GM23338 (cell line): ENCODE data around the gene ADH1A. TPM values are rescaled to one million over a fixed set of nuclear protein-coding genes. Genes with fewer than 3 reads are reported as not detected.

ENCODE experiments used
- ATAC-seq: fragments of 200-7000 bp; cut with Tn5 transposase; 3 replicates; pipeline ENCODE4 v1.9.1; 2020
- DNase-seq: peaks from one replicate; pipeline ENCODE4 v3.0.0-alpha.2; 2015; ENCODE audit warnings: low spot score
- H2AFZ ChIP-seq: fragments of 200-600 bp; sonication (generic); 2 replicates; pipeline ENCODE4 v1.8.0; 2016; ENCODE audit warnings: antibody characterized with exemption, mild to moderate bottlenecking, moderate library complexity
- H3F3A ChIP-seq: fragments of 200-600 bp; sonication (generic); replicated peaks from 2 replicates; pipeline ENCODE4 v1.8.0; 2017; ENCODE audit warnings: antibody characterized with exemption, mixed run types, low read depth
- H3K27ac ChIP-seq: fragments of 200-600 bp; sonication (generic); 2 replicates; pipeline ENCODE4 v1.6.1; 2016; ENCODE audit warnings: low read depth
- H3K27me3 ChIP-seq: fragments of 200-600 bp; sonication (generic); 2 replicates; pipeline ENCODE4 v1.8.0; 2016; ENCODE audit warnings: mild to moderate bottlenecking, mixed run types, moderate library complexity; ENCODE audit not compliant: insufficient read depth
- H3K36me3 ChIP-seq: fragments of 200-600 bp; sonication (generic); 2 replicates; pipeline ENCODE4 v1.8.0; 2016; ENCODE audit warnings: mild to moderate bottlenecking; ENCODE audit not compliant: insufficient read depth
- H3K4me1 ChIP-seq: fragments of 200-600 bp; sonication (generic); 2 replicates; pipeline ENCODE4 v1.8.0; 2016; ENCODE audit warnings: mild to moderate bottlenecking, moderate library complexity; ENCODE audit not compliant: insufficient read depth
- H3K4me2 ChIP-seq: fragments of 200-600 bp; sonication (generic); 2 replicates; pipeline ENCODE4 v1.7.1; 2017; ENCODE audit warnings: mixed run types
- H3K4me3 ChIP-seq: fragments of 200-600 bp; sonication (generic); 2 replicates; pipeline ENCODE4 v1.6.1; 2016; ENCODE audit warnings: mixed run types
- H3K79me2 ChIP-seq: fragments of 200-600 bp; sonication (generic); replicated peaks from 2 replicates; pipeline ENCODE4 v1.8.0; 2017; ENCODE audit warnings: mild to moderate bottlenecking; ENCODE audit not compliant: insufficient read depth
- H3K9me2 ChIP-seq: fragments of 200-600 bp; sonication (generic); 2 replicates; pipeline ENCODE4 v1.8.0; 2017; ENCODE audit not compliant: insufficient read depth
- H4K20me1 ChIP-seq: fragments of 200-600 bp; sonication (generic); replicated peaks from 2 replicates; pipeline ENCODE4 v1.8.0; 2017; ENCODE audit warnings: mild to moderate bottlenecking; ENCODE audit not compliant: insufficient read depth
- H3K27ac Mint-ChIP-seq: 2 replicates; pipeline ENCODE4 v1.8.0; 2020; ENCODE audit warnings: inconsistent platforms, mild to moderate bottlenecking, moderate library complexity, mixed read lengths
- H3K27me3 Mint-ChIP-seq: 3 replicates; pipeline ENCODE4 v1.8.0; 2022; ENCODE audit warnings: low read depth, mild to moderate bottlenecking, moderate library complexity, mixed read lengths, inconsistent platforms; ENCODE audit not compliant: insufficient read depth, poor library complexity
- H3K36me3 Mint-ChIP-seq: 3 replicates; pipeline ENCODE4 v1.8.0; 2021; ENCODE audit warnings: low read depth, mild to moderate bottlenecking, inconsistent platforms, moderate library complexity, mixed read lengths
- H3K4me1 Mint-ChIP-seq: 3 replicates; pipeline ENCODE4 v1.8.0; 2020; ENCODE audit warnings: mild to moderate bottlenecking, inconsistent platforms, mixed read lengths
- H3K4me3 Mint-ChIP-seq: 3 replicates; pipeline ENCODE4 v1.8.0; 2021; ENCODE audit warnings: moderate library complexity, mild to moderate bottlenecking, inconsistent platforms, mixed read lengths
- H3K9me3 Mint-ChIP-seq: 3 replicates; pipeline ENCODE4 v1.8.0; 2020; ENCODE audit warnings: moderate library complexity, mild to moderate bottlenecking, inconsistent platforms, mixed read lengths
- CREB1 ChIP-seq: fragments of 250-450 bp; sonication (Bioruptor Pico); IDR thresholded peaks from 2 replicates; pipeline ENCODE4 v1.5.0; 2020; ENCODE audit warnings: low read depth, mild to moderate bottlenecking, moderate library complexity
- EZH2 ChIP-seq: fragments of 200-600 bp; sonication (generic); IDR thresholded peaks from one replicate; pipeline ENCODE4 v1.8.0; 2017; ENCODE audit warnings: antibody characterized with exemption, mild to moderate bottlenecking, low read depth; ENCODE audit not compliant: unreplicated experiment
- JUNB ChIP-seq: IDR thresholded peaks from one replicate; pipeline ENCODE4 v1.6.1; 2016; ENCODE audit warnings: antibody characterized with exemption; ENCODE audit not compliant: unreplicated experiment
- POLR2AphosphoS5 ChIP-seq: IDR thresholded peaks from 2 replicates; pipeline ENCODE4 v1.6.1; 2016; ENCODE audit warnings: antibody characterized with exemption, low read depth
- polyA plus RNA-seq: library from polyadenylated mRNA; unstranded; fragments of >200 nt; fragmentation: Nextera tagmentation; extraction: Ambion mirVana; gene quantifications from 2 replicates; pipeline ENCODE4 v1.2.1, GENCODE V29; 2016
- total RNA-seq: library from RNA; depleted of rRNA; stranded (reverse); fragments of >200 nt; shearing (Covaris generic); gene quantifications from 2 replicates; pipeline ENCODE4 v1.2.3, GENCODE V29; 2014
- TF ChIP-seq, protein P1 (sequence below): fragments of 250-450 bp; sonication (Bioruptor Pico); IDR thresholded peaks from 2 replicates; pipeline ENCODE4 v1.5.0; 2020; ENCODE audit warnings: mild to moderate bottlenecking, moderate library complexity
- TF ChIP-seq, protein P2 (sequence below): IDR thresholded peaks from 2 replicates; pipeline ENCODE4 v1.6.1; 2016; ENCODE audit warnings: antibody characterized with exemption
- TF ChIP-seq, protein P3 (sequence below), 2 experiments: fragments of 200-600 bp in 1 of 2; sonication (generic) in 1 of 2; conservative IDR thresholded peaks; 2 replicates each; pipeline versions ENCODE4 v1.5.1 to v1.6.1; 2016 to 2017; ENCODE audit warnings: antibody characterized with exemption in 2 of 2, low read depth in 2 of 2, mild to moderate bottlenecking in 2 of 2, moderate library complexity in 1 of 2

ADH1A gene
- total and polyA plus RNA-seq, 2 experiments from 2014 or later: not detected

DNA sequence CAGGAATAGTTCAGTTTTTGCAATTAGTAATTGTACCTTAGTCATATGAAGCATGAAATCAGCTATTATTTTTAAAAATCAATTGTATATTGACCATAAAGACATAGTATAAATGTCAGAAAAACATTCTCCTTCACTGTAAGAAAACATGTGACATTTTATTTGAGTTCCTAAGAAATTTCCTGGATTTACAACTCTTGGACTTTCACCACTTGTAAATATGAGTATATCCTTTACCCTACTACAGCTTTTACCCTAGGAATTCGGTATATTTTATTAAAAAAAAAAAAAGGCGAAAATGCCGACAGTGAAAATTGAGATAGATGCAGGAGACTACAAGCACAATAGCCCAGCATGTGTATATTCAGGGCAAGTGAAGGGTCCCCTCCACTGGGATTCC, 14.9 kb downstream of the ADH1A start (continued):
- TF ChIP-seq, protein P1, sequence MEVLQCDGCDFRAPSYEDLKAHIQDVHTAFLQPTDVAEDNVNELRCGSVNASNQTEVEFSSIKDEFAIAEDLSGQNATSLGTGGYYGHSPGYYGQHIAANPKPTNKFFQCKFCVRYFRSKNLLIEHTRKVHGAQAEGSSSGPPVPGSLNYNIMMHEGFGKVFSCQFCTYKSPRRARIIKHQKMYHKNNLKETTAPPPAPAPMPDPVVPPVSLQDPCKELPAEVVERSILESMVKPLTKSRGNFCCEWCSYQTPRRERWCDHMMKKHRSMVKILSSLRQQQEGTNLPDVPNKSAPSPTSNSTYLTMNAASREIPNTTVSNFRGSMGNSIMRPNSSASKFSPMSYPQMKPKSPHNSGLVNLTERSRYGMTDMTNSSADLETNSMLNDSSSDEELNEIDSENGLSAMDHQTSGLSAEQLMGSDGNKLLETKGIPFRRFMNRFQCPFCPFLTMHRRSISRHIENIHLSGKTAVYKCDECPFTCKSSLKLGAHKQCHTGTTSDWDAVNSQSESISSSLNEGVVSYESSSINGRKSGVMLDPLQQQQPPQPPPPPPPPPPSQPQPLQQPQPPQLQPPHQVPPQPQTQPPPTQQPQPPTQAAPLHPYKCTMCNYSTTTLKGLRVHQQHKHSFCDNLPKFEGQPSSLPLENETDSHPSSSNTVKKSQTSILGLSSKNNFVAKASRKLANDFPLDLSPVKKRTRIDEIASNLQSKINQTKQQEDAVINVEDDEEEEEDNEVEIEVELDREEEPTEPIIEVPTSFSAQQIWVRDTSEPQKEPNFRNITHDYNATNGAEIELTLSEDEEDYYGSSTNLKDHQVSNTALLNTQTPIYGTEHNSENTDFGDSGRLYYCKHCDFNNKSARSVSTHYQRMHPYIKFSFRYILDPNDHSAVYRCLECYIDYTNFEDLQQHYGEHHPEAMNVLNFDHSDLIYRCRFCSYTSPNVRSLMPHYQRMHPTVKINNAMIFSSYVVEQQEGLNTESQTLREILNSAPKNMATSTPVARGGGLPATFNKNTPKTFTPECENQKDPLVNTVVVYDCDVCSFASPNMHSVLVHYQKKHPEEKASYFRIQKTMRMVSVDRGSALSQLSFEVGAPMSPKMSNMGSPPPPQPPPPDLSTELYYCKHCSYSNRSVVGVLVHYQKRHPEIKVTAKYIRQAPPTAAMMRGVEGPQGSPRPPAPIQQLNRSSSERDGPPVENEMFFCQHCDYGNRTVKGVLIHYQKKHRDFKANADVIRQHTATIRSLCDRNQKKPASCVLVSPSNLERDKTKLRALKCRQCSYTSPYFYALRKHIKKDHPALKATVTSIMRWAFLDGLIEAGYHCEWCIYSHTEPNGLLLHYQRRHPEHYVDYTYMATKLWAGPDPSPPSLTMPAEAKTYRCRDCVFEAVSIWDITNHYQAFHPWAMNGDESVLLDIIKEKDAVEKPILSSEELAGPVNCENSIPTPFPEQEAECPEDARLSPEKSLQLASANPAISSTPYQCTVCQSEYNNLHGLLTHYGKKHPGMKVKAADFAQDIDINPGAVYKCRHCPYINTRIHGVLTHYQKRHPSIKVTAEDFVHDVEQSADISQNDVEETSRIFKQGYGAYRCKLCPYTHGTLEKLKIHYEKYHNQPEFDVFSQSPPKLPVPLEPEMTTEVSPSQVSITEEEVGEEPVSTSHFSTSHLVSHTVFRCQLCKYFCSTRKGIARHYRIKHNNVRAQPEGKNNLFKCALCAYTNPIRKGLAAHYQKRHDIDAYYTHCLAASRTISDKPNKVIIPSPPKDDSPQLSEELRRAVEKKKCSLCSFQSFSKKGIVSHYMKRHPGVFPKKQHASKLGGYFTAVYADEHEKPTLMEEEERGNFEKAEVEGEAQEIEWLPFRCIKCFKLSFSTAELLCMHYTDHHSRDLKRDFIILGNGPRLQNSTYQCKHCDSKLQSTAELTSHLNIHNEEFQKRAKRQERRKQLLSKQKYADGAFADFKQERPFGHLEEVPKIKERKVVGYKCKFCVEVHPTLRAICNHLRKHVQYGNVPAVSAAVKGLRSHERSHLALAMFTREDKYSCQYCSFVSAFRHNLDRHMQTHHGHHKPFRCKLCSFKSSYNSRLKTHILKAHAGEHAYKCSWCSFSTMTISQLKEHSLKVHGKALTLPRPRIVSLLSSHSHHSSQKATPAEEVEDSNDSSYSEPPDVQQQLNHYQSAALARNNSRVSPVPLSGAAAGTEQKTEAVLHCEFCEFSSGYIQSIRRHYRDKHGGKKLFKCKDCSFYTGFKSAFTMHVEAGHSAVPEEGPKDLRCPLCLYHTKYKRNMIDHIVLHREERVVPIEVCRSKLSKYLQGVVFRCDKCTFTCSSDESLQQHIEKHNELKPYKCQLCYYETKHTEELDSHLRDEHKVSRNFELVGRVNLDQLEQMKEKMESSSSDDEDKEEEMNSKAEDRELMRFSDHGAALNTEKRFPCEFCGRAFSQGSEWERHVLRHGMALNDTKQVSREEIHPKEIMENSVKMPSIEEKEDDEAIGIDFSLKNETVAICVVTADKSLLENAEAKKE (CRISPR knock-in tag): no peak
- TF ChIP-seq JUNB: no peak
- TF ChIP-seq, protein P2, sequence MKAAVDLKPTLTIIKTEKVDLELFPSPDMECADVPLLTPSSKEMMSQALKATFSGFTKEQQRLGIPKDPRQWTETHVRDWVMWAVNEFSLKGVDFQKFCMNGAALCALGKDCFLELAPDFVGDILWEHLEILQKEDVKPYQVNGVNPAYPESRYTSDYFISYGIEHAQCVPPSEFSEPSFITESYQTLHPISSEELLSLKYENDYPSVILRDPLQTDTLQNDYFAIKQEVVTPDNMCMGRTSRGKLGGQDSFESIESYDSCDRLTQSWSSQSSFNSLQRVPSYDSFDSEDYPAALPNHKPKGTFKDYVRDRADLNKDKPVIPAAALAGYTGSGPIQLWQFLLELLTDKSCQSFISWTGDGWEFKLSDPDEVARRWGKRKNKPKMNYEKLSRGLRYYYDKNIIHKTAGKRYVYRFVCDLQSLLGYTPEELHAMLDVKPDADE: no peak
- no peak for TF ChIP-seq CREB1 (CRISPR knock-in tag)
- TF ChIP-seq EZH2: no peak
- TF ChIP-seq, protein P3, sequence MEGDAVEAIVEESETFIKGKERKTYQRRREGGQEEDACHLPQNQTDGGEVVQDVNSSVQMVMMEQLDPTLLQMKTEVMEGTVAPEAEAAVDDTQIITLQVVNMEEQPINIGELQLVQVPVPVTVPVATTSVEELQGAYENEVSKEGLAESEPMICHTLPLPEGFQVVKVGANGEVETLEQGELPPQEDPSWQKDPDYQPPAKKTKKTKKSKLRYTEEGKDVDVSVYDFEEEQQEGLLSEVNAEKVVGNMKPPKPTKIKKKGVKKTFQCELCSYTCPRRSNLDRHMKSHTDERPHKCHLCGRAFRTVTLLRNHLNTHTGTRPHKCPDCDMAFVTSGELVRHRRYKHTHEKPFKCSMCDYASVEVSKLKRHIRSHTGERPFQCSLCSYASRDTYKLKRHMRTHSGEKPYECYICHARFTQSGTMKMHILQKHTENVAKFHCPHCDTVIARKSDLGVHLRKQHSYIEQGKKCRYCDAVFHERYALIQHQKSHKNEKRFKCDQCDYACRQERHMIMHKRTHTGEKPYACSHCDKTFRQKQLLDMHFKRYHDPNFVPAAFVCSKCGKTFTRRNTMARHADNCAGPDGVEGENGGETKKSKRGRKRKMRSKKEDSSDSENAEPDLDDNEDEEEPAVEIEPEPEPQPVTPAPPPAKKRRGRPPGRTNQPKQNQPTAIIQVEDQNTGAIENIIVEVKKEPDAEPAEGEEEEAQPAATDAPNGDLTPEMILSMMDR (conservative IDR thresholded peaks at IDR 0.05; ENCODE audit: low read depth in 2 of 2): no peak

DNA sequence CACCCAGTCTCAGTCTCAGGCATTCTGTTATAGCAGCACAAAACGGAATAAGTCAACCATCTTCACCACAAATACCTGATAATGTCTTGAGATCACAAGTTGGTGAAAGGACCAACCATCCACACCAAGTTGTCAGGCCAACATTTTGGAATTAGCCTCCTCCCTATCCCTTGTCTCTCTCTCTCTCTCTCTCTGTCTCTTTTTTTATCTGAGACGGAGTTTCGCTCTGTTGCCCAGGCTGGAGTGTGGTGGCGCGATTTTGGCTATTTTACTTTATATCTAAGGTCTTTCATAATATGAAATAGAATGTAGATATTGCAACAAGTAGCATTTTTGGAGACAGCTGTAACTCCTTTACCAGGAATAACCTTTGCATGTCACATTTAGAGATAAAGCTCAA, 15.7 kb downstream of the ADH1A start:
- peaks cover 2% of the 10 kb centered on the region; the same call in 1 of the 2 replicates for H3K36me3 ChIP-seq
- Mint-ChIP-seq H3K27ac (no peak overlapping the region), H3K36me3 (peaks cover 3% of the 10 kb centered on the region; the same call in 2 of the 3 replicates), H3K4me1 (peaks cover 7% of the 10 kb centered on the region), H3K4me3 (no peak overlapping the region), H3K27me3 (no peaks in the 10 kb centered on the region), H3K9me3 (peaks cover 12% of the 10 kb centered on the region; the same call in 2 of the 3 replicates)
- DNase-seq (no peak), ATAC-seq (no peak)
- peaks cover 5% of the 10 kb centered on the region; the same call in 1 of the 2 replicates for H3K9me2 ChIP-seq
- no peak overlapping the region for H3K4me3 ChIP-seq
- H3K4me2 ChIP-seq: no peak overlapping the region
- no peaks in the 10 kb centered on the region for H3K79me2 ChIP-seq
- H3K27me3 ChIP-seq: no peaks in the 10 kb centered on the region
- peaks cover 10% of the 10 kb centered on the region; the same call in 1 of the 2 replicates for H3K4me1 ChIP-seq
- H2AFZ ChIP-seq: no peak overlapping the region
- no peaks in the 10 kb centered on the region for H3F3A ChIP-seq
- H4K20me1 ChIP-seq: no peaks in the 10 kb centered on the region
- H3K27ac ChIP-seq: no peak overlapping the region
- TF ChIP-seq POLR2AphosphoS5: no peak
